Measurements from ENCODE around the gene FYN.
A peak's percentile ranks its signal among the peaks of the same experiment; 100 is the strongest.

Gene FYN

DNA sequence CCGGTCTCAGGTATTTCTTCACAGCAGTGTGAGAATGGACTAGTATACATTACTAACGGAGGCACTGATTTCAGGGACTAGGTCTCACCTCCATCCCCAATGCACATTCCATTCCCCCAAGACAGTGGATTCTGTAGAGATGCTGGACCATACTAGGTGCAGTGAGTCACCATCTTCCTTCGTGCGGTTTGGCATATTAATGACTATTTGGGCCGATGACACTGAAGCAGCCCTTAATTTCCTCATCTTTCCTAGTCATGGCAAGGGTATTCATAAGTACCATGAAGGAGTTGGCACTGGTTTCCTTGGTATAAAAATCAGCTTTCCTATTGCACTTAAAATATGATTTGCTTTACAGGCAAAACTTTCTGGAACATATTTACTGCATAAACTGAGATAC is 146.2 kb downstream of the FYN start:
- DNase-seq (ENCODE audit: low read depth), result no peak
- H3K4me3 ChIP-seq (ENCODE audit: low read depth, low read length), result no peak overlapping the region
- TF ChIP-seq, protein P1, sequence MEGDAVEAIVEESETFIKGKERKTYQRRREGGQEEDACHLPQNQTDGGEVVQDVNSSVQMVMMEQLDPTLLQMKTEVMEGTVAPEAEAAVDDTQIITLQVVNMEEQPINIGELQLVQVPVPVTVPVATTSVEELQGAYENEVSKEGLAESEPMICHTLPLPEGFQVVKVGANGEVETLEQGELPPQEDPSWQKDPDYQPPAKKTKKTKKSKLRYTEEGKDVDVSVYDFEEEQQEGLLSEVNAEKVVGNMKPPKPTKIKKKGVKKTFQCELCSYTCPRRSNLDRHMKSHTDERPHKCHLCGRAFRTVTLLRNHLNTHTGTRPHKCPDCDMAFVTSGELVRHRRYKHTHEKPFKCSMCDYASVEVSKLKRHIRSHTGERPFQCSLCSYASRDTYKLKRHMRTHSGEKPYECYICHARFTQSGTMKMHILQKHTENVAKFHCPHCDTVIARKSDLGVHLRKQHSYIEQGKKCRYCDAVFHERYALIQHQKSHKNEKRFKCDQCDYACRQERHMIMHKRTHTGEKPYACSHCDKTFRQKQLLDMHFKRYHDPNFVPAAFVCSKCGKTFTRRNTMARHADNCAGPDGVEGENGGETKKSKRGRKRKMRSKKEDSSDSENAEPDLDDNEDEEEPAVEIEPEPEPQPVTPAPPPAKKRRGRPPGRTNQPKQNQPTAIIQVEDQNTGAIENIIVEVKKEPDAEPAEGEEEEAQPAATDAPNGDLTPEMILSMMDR (IDR thresholded peaks at IDR 0.05; ENCODE audit: low read depth, low read length, missing control alignments), result no peak

DNA sequence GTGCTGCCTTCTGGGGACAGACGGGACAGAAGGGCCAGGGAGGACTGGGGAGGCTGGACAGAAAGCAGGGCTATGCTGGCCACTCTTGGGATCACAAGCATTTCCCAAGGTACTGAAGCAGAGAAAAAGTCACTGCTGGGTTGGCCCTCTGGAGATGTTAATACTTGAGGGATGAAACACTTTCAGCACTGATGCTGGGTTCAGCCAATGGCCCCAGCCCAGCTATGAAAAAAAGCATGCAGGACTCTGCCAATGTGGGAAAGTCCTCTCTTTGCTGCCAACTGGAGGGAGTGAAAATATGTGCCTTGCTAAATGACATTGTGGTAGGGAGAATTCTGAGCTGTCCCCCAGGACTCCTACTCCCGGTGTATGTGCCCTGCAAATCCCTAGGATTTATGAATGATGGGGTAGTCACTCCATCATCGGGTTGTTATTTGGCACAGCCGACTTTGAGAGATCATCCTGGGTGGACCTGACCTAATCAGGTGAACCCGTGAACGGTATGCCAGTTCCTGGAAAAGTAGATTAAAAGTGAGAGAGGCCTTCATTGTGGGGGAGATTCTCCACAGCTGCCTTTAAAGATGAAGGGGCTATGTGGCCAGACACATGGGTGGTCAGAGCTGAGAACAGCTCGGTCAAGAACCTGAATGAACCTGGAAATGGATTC is 147.7 kb downstream of the FYN start:
- TF ChIP-seq, protein P1 (IDR thresholded peaks at IDR 0.05; ENCODE audit: low read depth, low read length, missing control alignments), result no peak
- H3K4me3 ChIP-seq (ENCODE audit: low read depth, low read length), result no peak overlapping the region
- DNase-seq (ENCODE audit: low read depth), result no peak

DNA sequence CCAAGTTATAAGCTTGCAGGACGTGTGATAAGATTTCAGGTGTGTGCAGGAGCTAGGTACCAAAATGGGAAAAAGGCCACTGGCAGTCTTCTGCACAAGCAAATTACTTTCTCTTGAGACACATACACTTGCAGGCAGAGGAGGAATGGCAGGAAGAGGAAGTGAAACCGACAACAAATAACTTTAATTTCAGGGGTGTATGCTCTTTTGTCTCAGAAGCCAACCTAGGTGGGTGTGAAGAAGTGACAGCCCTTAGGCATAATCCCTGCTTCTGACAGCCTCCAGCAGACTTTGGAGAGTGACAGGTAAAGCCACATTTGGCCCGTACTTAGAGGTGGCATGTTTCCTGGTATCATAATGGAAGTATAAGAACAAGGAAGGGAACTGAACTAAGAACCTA is 148.7 kb downstream of the FYN start:
- DNase-seq (ENCODE audit: low read depth), result peak; percentile 72
- TF ChIP-seq, protein P1 (IDR thresholded peaks at IDR 0.05; ENCODE audit: low read depth, low read length, missing control alignments), result no peak

DNA sequence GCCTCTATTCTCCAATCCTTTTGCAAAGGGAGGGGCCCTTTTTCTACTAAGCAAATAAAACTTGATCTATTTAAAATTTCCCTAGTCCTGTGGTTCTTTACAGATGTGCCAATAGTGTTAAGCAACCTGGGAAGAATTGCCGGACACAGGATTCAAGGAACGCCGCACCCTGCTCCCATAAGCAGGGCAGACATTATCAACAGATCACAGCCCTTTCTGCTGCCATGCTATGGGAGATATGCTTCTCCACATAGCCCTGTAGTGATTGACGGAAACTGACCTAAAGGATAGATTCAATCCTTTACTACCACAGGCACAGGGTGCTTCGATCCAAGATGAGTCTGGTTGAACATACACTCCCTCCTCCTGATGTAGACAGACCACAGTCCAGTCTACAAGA is 149.2 kb downstream of the FYN start:
- TF ChIP-seq, protein P1 (IDR thresholded peaks at IDR 0.05; ENCODE audit: low read depth, low read length, missing control alignments), result no peak
- no peak for DNase-seq (ENCODE audit: low read depth)
- no peak overlapping the region for H3K4me3 ChIP-seq (ENCODE audit: low read depth, low read length)

More for the DNA sequence above, 148.7 kb downstream of the FYN start:
- H3K4me3 ChIP-seq (ENCODE audit: low read depth, low read length), result no peak overlapping the region

DNA sequence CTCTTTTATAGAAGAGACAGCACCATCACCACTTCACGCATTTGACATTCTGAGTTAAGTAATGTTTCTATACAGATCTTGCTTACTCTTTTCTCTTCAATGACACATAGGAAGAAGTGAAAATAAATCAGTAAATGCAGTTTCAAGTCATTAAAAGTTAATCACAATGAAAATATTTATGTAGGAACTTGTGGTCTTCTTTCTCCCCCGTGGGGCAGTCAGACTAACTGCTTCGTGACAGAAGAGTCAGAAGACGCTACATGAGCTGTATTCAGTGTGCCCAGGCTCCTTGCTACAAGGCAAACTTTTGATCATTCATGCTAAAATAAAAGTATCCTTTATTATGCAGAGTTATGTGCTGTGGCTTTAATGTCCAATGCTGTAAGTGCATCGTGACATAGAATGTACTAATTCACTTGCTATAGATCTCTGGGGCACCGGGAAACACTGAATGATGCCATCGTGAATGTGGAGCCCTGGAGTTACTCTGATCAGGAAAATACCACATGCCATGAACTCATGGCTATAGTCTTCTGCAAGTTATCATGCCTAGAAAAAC is 149.8 kb downstream of the FYN start:
- no peak for DNase-seq (ENCODE audit: low read depth)
- TF ChIP-seq, protein P1 (IDR thresholded peaks at IDR 0.05; ENCODE audit: low read depth, low read length, missing control alignments), result no peak
- H3K4me3 ChIP-seq (ENCODE audit: low read depth, low read length), result no peak overlapping the region

DNA sequence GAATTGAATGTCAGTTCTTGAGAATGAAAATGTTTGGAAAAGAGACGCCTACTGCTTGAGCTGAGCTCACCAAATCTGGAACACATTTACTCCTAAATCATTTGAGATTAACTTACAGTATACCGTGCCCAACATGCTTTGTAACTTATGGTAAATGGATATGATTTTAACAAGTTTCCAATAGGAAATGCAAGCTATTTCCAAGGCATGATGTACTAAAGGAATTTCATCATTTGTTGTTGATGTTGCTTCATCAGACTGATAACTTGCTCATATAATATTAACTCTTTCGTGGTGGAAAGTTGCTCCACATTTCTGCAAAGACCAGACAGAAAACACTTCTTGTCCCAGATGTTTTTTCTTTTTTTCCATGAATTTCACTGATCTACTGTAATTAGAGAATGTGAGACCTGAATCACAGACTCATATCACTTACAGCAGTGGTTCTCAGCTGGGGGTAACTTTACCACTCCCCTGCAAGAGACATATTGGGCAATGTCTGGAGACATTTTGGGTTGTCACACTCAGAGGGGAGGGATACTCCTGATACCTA is 151.0 kb downstream of the FYN start:
- H3K4me3 ChIP-seq (ENCODE audit: low read depth, low read length), result no peak overlapping the region
- DNase-seq (ENCODE audit: low read depth), result no peak
- TF ChIP-seq, protein P1 (IDR thresholded peaks at IDR 0.05; ENCODE audit: low read depth, low read length, missing control alignments), result no peak

Data from GM12864 (cell line).